Prostate gland (tissue), 2 donors: Measurements from ENCODE around the gene SPHKAP.

Source experiments
- POLR2A ChIP-seq: fragments of 450-650 bp; IDR thresholded peaks from one replicate; pipeline ENCODE4 v1.6.1; 2016; ENCODE audit warnings: antibody characterized with exemption, mild to moderate bottlenecking
- TF ChIP-seq, protein P1 (sequence below), 4 experiments: fragments of 200-600 bp in 2 of 4; fragments of 450-650 bp in 2 of 4; sonication (generic) in 2 of 4; IDR thresholded peaks; 1 replicate in 3 of 4; 2 replicates in 1 of 4; pipeline ENCODE4 v1.5.1; 2016 to 2019; ENCODE audit warnings: antibody characterized with exemption in 4 of 4, mild to moderate bottlenecking in 2 of 4, moderate library complexity in 2 of 4

DNA sequence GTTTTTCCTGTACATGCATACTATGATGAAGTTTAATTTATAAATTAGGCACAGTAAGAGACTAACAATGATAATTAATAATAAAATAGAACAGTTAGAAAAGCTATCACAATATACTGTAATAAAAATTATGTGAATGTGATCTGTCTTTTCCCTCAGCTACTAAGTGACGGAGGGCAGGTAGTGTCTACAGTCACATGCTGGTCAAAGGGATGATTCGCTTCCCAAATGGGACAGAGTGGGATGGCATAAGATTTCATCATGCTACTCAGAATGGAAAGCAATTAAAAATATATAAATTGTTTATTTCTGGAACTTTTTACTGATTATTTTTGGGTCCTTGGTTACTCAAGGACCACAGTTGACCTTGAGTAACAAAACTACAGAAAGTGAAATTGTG lies 238.5 kb downstream of the SPHKAP start:
- TF ChIP-seq POLR2A = no peak
- TF ChIP-seq, protein P1, sequence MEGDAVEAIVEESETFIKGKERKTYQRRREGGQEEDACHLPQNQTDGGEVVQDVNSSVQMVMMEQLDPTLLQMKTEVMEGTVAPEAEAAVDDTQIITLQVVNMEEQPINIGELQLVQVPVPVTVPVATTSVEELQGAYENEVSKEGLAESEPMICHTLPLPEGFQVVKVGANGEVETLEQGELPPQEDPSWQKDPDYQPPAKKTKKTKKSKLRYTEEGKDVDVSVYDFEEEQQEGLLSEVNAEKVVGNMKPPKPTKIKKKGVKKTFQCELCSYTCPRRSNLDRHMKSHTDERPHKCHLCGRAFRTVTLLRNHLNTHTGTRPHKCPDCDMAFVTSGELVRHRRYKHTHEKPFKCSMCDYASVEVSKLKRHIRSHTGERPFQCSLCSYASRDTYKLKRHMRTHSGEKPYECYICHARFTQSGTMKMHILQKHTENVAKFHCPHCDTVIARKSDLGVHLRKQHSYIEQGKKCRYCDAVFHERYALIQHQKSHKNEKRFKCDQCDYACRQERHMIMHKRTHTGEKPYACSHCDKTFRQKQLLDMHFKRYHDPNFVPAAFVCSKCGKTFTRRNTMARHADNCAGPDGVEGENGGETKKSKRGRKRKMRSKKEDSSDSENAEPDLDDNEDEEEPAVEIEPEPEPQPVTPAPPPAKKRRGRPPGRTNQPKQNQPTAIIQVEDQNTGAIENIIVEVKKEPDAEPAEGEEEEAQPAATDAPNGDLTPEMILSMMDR (IDR thresholded peaks at IDR 0.05) = no peak
